ENCODE measurements around the gene CSNK1G2. TPM values are rescaled to one million over a fixed set of nuclear protein-coding genes. Genes with fewer than 3 reads are reported as not detected.

CSNK1G2 gene
- total and polyA plus RNA-seq, 2 of the 13 experiments (the other 11 are each of a cell fraction or from before 2014, with no cell fraction given) = 53.8 to 72.5 TPM

- TF ChIP-seq, protein P1, sequence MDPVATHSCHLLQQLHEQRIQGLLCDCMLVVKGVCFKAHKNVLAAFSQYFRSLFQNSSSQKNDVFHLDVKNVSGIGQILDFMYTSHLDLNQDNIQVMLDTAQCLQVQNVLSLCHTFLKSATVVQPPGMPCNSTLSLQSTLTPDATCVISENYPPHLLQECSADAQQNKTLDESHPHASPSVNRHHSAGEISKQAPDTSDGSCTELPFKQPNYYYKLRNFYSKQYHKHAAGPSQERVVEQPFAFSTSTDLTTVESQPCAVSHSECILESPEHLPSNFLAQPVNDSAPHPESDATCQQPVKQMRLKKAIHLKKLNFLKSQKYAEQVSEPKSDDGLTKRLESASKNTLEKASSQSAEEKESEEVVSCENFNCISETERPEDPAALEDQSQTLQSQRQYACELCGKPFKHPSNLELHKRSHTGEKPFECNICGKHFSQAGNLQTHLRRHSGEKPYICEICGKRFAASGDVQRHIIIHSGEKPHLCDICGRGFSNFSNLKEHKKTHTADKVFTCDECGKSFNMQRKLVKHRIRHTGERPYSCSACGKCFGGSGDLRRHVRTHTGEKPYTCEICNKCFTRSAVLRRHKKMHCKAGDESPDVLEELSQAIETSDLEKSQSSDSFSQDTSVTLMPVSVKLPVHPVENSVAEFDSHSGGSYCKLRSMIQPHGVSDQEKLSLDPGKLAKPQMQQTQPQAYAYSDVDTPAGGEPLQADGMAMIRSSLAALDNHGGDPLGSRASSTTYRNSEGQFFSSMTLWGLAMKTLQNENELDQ (CRISPR knock-in tag; IDR thresholded peaks at IDR 0.05; ENCODE audit: borderline replicate concordance) = no peak
- TF ChIP-seq POLR2G (IDR thresholded peaks at IDR 0.05; ENCODE audit: low read depth, low read length) (peak; percentile 26; the same call in 1 of the 2 replicates), GABPB1 (CRISPR knock-in tag; IDR thresholded peaks at IDR 0.05) (peak; percentile 51; the same call in 1 of the 2 replicates), ZNF382 (CRISPR knock-in tag; IDR thresholded peaks at IDR 0.05; ENCODE audit: borderline replicate concordance) (no peak), ZNF790 (CRISPR knock-in tag; IDR thresholded peaks at IDR 0.05; ENCODE audit: borderline replicate concordance) (no peak), ZNF317 (CRISPR knock-in tag; IDR thresholded peaks at IDR 0.05) (peak; percentile 66; the same call in 1 of the 2 replicates), MAX (IDR thresholded peaks at IDR 0.05) (0 out of 2 replicates have a peak, but pooled peaks have one; percentile 21), ZFAT (CRISPR knock-in tag; conservative IDR thresholded peaks at IDR 0.05) (no peak), PAX8 (CRISPR knock-in tag; IDR thresholded peaks at IDR 0.05; ENCODE audit: borderline replicate concordance) (no peak), NBN (conservative IDR thresholded peaks at IDR 0.05) (no peak), ZNF691 (CRISPR knock-in tag; IDR thresholded peaks at IDR 0.05; ENCODE audit: borderline replicate concordance, low read depth) (0 out of 2 replicates have a peak, but pooled peaks have one; percentile 30), CEBPB (IDR thresholded peaks at IDR 0.05; ENCODE audit: borderline replicate concordance, low read depth, low read length) (no peak)
- TF ChIP-seq, protein P2, sequence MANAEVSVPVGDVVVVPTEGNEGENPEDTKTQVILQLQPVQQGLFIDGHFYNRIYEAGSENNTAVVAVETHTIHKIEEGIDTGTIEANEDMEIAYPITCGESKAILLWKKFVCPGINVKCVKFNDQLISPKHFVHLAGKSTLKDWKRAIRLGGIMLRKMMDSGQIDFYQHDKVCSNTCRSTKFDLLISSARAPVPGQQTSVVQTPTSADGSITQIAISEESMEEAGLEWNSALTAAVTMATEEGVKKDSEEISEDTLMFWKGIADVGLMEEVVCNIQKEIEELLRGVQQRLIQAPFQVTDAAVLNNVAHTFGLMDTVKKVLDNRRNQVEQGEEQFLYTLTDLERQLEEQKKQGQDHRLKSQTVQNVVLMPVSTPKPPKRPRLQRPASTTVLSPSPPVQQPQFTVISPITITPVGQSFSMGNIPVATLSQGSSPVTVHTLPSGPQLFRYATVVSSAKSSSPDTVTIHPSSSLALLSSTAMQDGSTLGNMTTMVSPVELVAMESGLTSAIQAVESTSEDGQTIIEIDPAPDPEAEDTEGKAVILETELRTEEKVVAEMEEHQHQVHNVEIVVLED (CRISPR knock-in tag; IDR thresholded peaks at IDR 0.05; ENCODE audit: borderline replicate concordance) = 0 out of 2 replicates have a peak, but pooled peaks have one; percentile 49
- TF ChIP-seq, protein P3, sequence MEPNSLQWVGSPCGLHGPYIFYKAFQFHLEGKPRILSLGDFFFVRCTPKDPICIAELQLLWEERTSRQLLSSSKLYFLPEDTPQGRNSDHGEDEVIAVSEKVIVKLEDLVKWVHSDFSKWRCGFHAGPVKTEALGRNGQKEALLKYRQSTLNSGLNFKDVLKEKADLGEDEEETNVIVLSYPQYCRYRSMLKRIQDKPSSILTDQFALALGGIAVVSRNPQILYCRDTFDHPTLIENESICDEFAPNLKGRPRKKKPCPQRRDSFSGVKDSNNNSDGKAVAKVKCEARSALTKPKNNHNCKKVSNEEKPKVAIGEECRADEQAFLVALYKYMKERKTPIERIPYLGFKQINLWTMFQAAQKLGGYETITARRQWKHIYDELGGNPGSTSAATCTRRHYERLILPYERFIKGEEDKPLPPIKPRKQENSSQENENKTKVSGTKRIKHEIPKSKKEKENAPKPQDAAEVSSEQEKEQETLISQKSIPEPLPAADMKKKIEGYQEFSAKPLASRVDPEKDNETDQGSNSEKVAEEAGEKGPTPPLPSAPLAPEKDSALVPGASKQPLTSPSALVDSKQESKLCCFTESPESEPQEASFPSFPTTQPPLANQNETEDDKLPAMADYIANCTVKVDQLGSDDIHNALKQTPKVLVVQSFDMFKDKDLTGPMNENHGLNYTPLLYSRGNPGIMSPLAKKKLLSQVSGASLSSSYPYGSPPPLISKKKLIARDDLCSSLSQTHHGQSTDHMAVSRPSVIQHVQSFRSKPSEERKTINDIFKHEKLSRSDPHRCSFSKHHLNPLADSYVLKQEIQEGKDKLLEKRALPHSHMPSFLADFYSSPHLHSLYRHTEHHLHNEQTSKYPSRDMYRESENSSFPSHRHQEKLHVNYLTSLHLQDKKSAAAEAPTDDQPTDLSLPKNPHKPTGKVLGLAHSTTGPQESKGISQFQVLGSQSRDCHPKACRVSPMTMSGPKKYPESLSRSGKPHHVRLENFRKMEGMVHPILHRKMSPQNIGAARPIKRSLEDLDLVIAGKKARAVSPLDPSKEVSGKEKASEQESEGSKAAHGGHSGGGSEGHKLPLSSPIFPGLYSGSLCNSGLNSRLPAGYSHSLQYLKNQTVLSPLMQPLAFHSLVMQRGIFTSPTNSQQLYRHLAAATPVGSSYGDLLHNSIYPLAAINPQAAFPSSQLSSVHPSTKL (CRISPR knock-in tag; IDR thresholded peaks at IDR 0.05) = 0 out of 2 replicates have a peak, but pooled peaks have one; percentile 20
- TF ChIP-seq, protein P4, sequence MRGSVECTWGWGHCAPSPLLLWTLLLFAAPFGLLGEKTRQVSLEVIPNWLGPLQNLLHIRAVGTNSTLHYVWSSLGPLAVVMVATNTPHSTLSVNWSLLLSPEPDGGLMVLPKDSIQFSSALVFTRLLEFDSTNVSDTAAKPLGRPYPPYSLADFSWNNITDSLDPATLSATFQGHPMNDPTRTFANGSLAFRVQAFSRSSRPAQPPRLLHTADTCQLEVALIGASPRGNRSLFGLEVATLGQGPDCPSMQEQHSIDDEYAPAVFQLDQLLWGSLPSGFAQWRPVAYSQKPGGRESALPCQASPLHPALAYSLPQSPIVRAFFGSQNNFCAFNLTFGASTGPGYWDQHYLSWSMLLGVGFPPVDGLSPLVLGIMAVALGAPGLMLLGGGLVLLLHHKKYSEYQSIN (CRISPR knock-in tag; IDR thresholded peaks at IDR 0.05; ENCODE audit: borderline replicate concordance) = no peak
- TF ChIP-seq, protein P5, sequence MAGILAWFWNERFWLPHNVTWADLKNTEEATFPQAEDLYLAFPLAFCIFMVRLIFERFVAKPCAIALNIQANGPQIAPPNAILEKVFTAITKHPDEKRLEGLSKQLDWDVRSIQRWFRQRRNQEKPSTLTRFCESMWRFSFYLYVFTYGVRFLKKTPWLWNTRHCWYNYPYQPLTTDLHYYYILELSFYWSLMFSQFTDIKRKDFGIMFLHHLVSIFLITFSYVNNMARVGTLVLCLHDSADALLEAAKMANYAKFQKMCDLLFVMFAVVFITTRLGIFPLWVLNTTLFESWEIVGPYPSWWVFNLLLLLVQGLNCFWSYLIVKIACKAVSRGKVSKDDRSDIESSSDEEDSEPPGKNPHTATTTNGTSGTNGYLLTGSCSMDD (CRISPR knock-in tag; IDR thresholded peaks at IDR 0.05) = no peak
Observed at GRCh38 chr19:1907563-1908363, 33.2 kb upstream of the CSNK1G2 start (continued).
